H9 (cell line): ENCODE data around the gene SLC16A6. TPM values are rescaled to one million over a fixed set of nuclear protein-coding genes. Genes with fewer than 3 reads are reported as not detected.
A peak's percentile ranks its signal among the peaks of the same experiment; 100 is the strongest.

Source experiments
- DNase-seq: peaks from one replicate; pipeline ENCODE4 v3.0.0-alpha.2; 2017
- H2AFZ ChIP-seq: one replicate; pipeline ENCODE4 v1.6.1; 2013; ENCODE audit warnings: mild to moderate bottlenecking, low read length, control low read depth, moderate library complexity
- H2AK5ac ChIP-seq: 2 replicates; pipeline ENCODE4 v1.6.1; 2013; ENCODE audit warnings: low read length, control low read depth, mixed read lengths; ENCODE audit not compliant: insufficient read length
- H2BK120ac ChIP-seq: one replicate; pipeline ENCODE4 v1.6.1; 2013; ENCODE audit warnings: low read depth, mild to moderate bottlenecking, low read length, control low read depth, inconsistent platforms; ENCODE audit not compliant: poor library complexity, severe bottlenecking
- H2BK12ac ChIP-seq: 2 replicates; pipeline ENCODE4 v1.6.1; 2013; ENCODE audit warnings: low read length, control low read depth, mixed read lengths, low read depth; ENCODE audit not compliant: insufficient read length
- H2BK15ac ChIP-seq: 2 replicates; pipeline ENCODE4 v1.6.1; 2013; ENCODE audit warnings: low read depth, low read length, control low read depth
- H2BK20ac ChIP-seq: one replicate; pipeline ENCODE4 v1.6.1; 2013; ENCODE audit warnings: low read depth, mild to moderate bottlenecking, low read length, control low read depth, inconsistent platforms; ENCODE audit not compliant: poor library complexity, severe bottlenecking
- H2BK5ac ChIP-seq: 2 replicates; pipeline ENCODE4 v1.6.1; 2013; ENCODE audit warnings: low read length, control low read depth, mixed read lengths; ENCODE audit not compliant: insufficient read length
- H3K14ac ChIP-seq: 2 replicates; pipeline ENCODE4 v1.6.1; 2013; ENCODE audit warnings: low read length, control low read depth; ENCODE audit not compliant: insufficient read depth
- H3K18ac ChIP-seq: 2 replicates; pipeline ENCODE4 v1.6.1; 2013; ENCODE audit warnings: low read depth, mild to moderate bottlenecking, mixed read lengths, low read length, control low read depth; ENCODE audit not compliant: insufficient read length
- H3K23ac ChIP-seq: 2 replicates; pipeline ENCODE4 v1.6.1; 2013; ENCODE audit warnings: low read length, control low read depth, mixed read lengths, low read depth; ENCODE audit not compliant: insufficient read length
- H3K23me2 ChIP-seq: 2 replicates; pipeline ENCODE4 v1.6.1; 2013; ENCODE audit warnings: low read depth, mild to moderate bottlenecking, mixed read lengths, low read length, control low read depth; ENCODE audit not compliant: insufficient read length, poor library complexity, severe bottlenecking
- H3K27ac ChIP-seq: 2 replicates; pipeline ENCODE4 v1.5.1; 2013; ENCODE audit warnings: low read length, control low read depth, mixed read lengths, low read depth; ENCODE audit not compliant: insufficient read length
- H3K27me3 ChIP-seq: 2 replicates; pipeline ENCODE4 v1.6.1; 2013; ENCODE audit warnings: low read length, control low read depth, inconsistent platforms; ENCODE audit not compliant: insufficient read depth
- H3K4ac ChIP-seq: 2 replicates; pipeline ENCODE4 v1.6.1; 2013; ENCODE audit warnings: low read depth, mild to moderate bottlenecking, control low read depth, inconsistent platforms, low read length, moderate library complexity
- H3K4me1 ChIP-seq: 2 replicates; pipeline ENCODE4 v1.6.1; 2013; ENCODE audit warnings: low read length, control low read depth, inconsistent platforms; ENCODE audit not compliant: insufficient read depth
- H3K4me2 ChIP-seq: 2 replicates; pipeline ENCODE4 v1.6.1; 2013; ENCODE audit warnings: low read length, control low read depth, mixed read lengths; ENCODE audit not compliant: insufficient read length, insufficient read depth
- H3K56ac ChIP-seq: 2 replicates; pipeline ENCODE4 v1.6.1; 2013; ENCODE audit warnings: low read depth, mild to moderate bottlenecking, mixed read lengths, low read length, control low read depth; ENCODE audit not compliant: insufficient read length
- H3K79me1 ChIP-seq: 2 replicates; pipeline ENCODE4 v1.6.1; 2013; ENCODE audit warnings: low read depth, mild to moderate bottlenecking, moderate library complexity, low read length, control low read depth, inconsistent platforms; ENCODE audit not compliant: insufficient read depth, poor library complexity, severe bottlenecking
- H3K79me2 ChIP-seq: 2 replicates; pipeline ENCODE4 v1.6.1; 2013; ENCODE audit warnings: low read length, control low read depth, inconsistent platforms; ENCODE audit not compliant: insufficient read depth
- H3K9ac ChIP-seq: 2 replicates; pipeline ENCODE4 v1.6.1; 2013; ENCODE audit warnings: low read length, control low read depth, mixed read lengths; ENCODE audit not compliant: insufficient read length; ENCODE audit errors: extremely low read depth
- H3K9me3 ChIP-seq: one replicate; pipeline ENCODE4 v1.6.1; 2013; ENCODE audit warnings: low read depth, low read length, inconsistent platforms; ENCODE audit not compliant: control insufficient read depth
- H3T11ph ChIP-seq: one replicate; pipeline ENCODE4 v1.6.1; 2013; ENCODE audit warnings: mild to moderate bottlenecking, low read length, control low read depth, inconsistent platforms
- H4K20me1 ChIP-seq: one replicate; pipeline ENCODE4 v1.6.1; 2013; ENCODE audit not compliant: control insufficient read depth, insufficient read length, insufficient read depth
- H4K5ac ChIP-seq: 2 replicates; pipeline ENCODE4 v1.6.1; 2013; ENCODE audit warnings: low read depth, mild to moderate bottlenecking, mixed read lengths, low read length, control low read depth; ENCODE audit not compliant: insufficient read length
- H4K8ac ChIP-seq: replicated peaks from 2 replicates; pipeline ENCODE4 v1.6.1; 2013; ENCODE audit warnings: low read length, control low read depth, mixed read lengths, low read depth; ENCODE audit not compliant: insufficient read length
- H4K91ac ChIP-seq: 2 replicates; pipeline ENCODE4 v1.6.1; 2013; ENCODE audit warnings: low read depth, mild to moderate bottlenecking, moderate library complexity, mixed read lengths, low read length, control low read depth; ENCODE audit not compliant: insufficient read length
- H3K27ac Mint-ChIP-seq, 3 experiments: 2 replicates in 2 of 3; 3 replicates in 1 of 3; pipeline ENCODE4 v1.8.0; 2020 to 2021; ENCODE audit warnings: mixed read lengths in 3 of 3, mild to moderate bottlenecking in 1 of 3, moderate library complexity in 1 of 3
- H3K27me3 Mint-ChIP-seq: 2 replicates; pipeline ENCODE4 v1.8.0; 2021; ENCODE audit warnings: low read depth, mild to moderate bottlenecking, moderate library complexity, mixed read lengths
- H3K36me3 Mint-ChIP-seq, 3 experiments: 2 replicates in 2 of 3; 3 replicates in 1 of 3; pipeline ENCODE4 v1.8.0; 2020 to 2021; ENCODE audit warnings: low read depth in 3 of 3, mixed read lengths in 3 of 3; ENCODE audit not compliant: insufficient read depth in 1 of 3
- H3K4me1 Mint-ChIP-seq, 2 experiments: 2 replicates each; pipeline ENCODE4 v1.8.0; 2020; ENCODE audit warnings: mixed read lengths in 2 of 2
- H3K4me3 Mint-ChIP-seq, 2 experiments: 2 replicates in 1 of 2; 3 replicates in 1 of 2; pipeline ENCODE4 v1.8.0; 2020 to 2021; ENCODE audit warnings: mild to moderate bottlenecking in 2 of 2, mixed read lengths in 2 of 2, moderate library complexity in 1 of 2
- H3K9me3 Mint-ChIP-seq, 2 experiments: 2 replicates in 1 of 2; 3 replicates in 1 of 2; pipeline ENCODE4 v1.8.0; 2020; ENCODE audit warnings: mild to moderate bottlenecking in 2 of 2, mixed read lengths in 2 of 2, moderate library complexity in 1 of 2
- WGBS: extraction: QIAGEN DNeasy Blood & Tissue Kit; methylation state at CpG from one replicate; pipeline ENCODE4 v1.1.7; 2013; ENCODE audit warnings: missing lambda C conversion rate, low lambda C conversion rate, mixed read lengths; ENCODE audit not compliant: insufficient read length; ENCODE audit errors: extremely low coverage; 5-methylcytosine and 5-hydroxymethylcytosine counted together
- total RNA-seq: library from RNA; stranded (reverse); gene quantifications from 2 replicates; pipeline ENCODE4 v1.2.1, GENCODE V29; 2021
- TF ChIP-seq, protein P1 (sequence below): fragments of 200-600 bp; sonication (generic); conservative IDR thresholded peaks from 3 replicates; pipeline ENCODE4 v1.8.0; 2021; ENCODE audit warnings: antibody characterized with exemption, mild to moderate bottlenecking

Gene SLC16A6
- total RNA-seq, 1 experiment from 2014 or later, result 0.33 TPM

GRCh38 chr17:68295086-68295485, 4.2 kb upstream of the SLC16A6 start:
- H2BK120ac ChIP-seq, result no peak overlapping the region
- H2AFZ ChIP-seq, result no peak overlapping the region
- H2AK5ac ChIP-seq, result no peak overlapping the region
- no peaks in the 10 kb centered on the region for H3K9me3 ChIP-seq
- H4K8ac ChIP-seq, result no peak overlapping the region
- Mint-ChIP-seq H3K27ac (peak overlapping the region in 2 of 3 experiments; percentile 36 to 41; a peak in 2 of 7 replicates), H3K9me3 (no peaks in the 10 kb centered on the region; a peak in 2 of 5 replicates), H3K27me3 (peaks cover 35% of the 10 kb centered on the region), H3K36me3 (peaks cover 0 to 3% (median 1%) of the 10 kb centered on the region in 3 experiments; a peak in 2 of 7 replicates), H3K4me1 (peaks cover 46 to 50% of the 10 kb centered on the region in 2 experiments), H3K4me3 (no peak overlapping the region)
- no peak overlapping the region for H4K5ac ChIP-seq
- TF ChIP-seq, protein P1, sequence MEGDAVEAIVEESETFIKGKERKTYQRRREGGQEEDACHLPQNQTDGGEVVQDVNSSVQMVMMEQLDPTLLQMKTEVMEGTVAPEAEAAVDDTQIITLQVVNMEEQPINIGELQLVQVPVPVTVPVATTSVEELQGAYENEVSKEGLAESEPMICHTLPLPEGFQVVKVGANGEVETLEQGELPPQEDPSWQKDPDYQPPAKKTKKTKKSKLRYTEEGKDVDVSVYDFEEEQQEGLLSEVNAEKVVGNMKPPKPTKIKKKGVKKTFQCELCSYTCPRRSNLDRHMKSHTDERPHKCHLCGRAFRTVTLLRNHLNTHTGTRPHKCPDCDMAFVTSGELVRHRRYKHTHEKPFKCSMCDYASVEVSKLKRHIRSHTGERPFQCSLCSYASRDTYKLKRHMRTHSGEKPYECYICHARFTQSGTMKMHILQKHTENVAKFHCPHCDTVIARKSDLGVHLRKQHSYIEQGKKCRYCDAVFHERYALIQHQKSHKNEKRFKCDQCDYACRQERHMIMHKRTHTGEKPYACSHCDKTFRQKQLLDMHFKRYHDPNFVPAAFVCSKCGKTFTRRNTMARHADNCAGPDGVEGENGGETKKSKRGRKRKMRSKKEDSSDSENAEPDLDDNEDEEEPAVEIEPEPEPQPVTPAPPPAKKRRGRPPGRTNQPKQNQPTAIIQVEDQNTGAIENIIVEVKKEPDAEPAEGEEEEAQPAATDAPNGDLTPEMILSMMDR, result no peak
- no peak overlapping the region for H3K56ac ChIP-seq
- DNase-seq, result no peak
- no peaks in the 10 kb centered on the region for H4K20me1 ChIP-seq
- H3K27me3 ChIP-seq, result peaks cover 9% of the 10 kb centered on the region; the same call in 1 of the 2 replicates
- H3K14ac ChIP-seq, result no peak overlapping the region
- no peak overlapping the region for H3K27ac ChIP-seq
- no peaks in the 10 kb centered on the region for H3K79me2 ChIP-seq
- no peak overlapping the region for H3K23ac ChIP-seq
- H3K9ac ChIP-seq, result no peak overlapping the region
- H3K23me2 ChIP-seq, result peaks cover 18% of the 10 kb centered on the region
- no peak overlapping the region for H4K91ac ChIP-seq
- H3K4me2 ChIP-seq, result no peak overlapping the region
- peaks cover 1% of the 10 kb centered on the region for H3K4me1 ChIP-seq
- no peak overlapping the region for H3T11ph ChIP-seq
- no peaks in the 10 kb centered on the region for H3K79me1 ChIP-seq
- H2BK15ac ChIP-seq, result no peak overlapping the region
- H3K4ac ChIP-seq, result no peak overlapping the region
- no peak overlapping the region for H2BK20ac ChIP-seq
- no peak overlapping the region for H2BK5ac ChIP-seq
- H2BK12ac ChIP-seq, result no peak overlapping the region
- no peak overlapping the region for H3K18ac ChIP-seq
- no CpG with 5 or more reads among the region's 7 CpGs for WGBS
